Activated CD8-positive, alpha-beta memory T cell treated with anti-CD3 and anti-CD28 coated beads, Interleukin-2, amount 50 U/mL, for 24 hours (primary cell): Measurements from ENCODE around the gene AZU1.

Experiments
- DNase-seq: peaks from one replicate; pipeline ENCODE4 v3.0.0-alpha.2; 2020; ENCODE audit errors: extremely low read depth

The AZU1 gene

GRCh38 chr19:797528-798414, 29.9 kb upstream of the AZU1 start:
- DNase-seq = peak; percentile 63

DNA sequence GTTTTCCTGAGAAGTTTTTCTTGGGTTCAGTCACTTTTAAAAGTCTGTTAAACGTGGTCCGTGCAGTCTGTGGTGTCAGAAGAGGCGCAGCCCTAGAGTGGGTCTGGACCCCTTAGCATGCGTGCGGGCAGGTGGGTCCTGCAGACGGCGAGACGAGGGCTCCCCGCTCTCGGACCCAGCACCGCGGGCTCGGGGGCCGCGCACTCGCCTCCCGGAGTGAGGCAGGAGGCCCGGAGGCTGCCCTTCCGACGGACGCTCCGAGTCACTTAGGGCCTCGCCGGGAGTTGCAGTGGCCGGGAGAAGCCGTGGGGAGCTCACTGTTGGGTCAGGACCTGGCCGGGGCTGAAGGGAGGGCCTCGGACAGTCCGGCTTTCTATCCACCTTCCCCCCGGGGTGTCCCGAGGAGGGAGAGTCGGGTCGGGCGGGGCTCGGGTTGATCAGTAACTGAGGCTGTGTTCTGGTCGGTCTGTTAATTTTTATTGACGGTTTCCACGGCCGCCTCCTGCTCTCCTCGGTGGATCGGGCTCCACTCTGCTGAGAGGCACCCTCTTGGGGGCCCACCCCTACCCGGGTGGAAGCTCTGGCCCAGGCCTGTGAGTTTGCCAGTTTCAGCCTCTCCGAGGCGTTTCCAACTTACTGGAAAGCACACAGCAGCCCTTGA, 29.1 kb upstream of the AZU1 start:
- DNase-seq = no peak

DNA sequence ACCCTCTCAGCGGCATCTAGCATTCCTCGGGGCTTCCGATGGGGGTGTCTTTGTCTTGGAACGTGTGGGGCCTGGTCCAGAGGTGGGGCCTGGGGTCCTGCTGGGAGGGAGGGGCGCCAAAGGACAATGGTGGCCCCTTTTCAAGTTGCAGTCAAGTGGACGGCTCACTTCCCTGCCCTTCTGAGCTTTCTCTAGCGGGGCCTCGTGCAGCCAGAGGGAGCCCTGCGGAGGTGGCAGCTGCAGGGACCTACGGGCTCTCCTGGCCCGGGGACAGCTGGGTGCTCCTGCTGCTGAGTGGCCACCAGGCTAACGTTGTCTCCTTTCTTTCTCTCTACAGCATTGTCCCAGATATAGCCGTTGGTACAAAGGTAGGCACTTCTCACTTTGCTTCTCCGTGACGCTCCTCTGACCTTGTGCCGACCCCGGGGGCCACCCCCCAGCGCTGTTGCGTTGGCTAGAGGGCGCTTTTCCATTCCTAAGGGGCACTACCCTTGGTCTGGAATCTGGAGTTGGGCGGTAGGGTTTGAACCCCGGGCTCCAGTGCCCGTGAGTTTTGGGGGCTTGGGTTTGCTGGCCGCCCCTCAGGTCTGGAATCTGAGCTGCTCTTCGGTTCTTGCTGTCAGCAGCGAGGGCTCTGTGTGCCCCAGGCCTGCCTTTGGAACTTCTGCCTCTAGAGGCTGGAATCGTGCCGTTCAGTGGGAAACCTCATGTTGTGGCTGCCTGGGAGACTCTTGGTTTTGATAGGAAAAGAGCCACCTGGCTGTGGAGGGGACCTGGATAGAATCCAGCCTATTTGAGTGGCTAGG, 28.4 kb upstream of the AZU1 start:
- DNase-seq = no peak

- no peak for DNase-seq
These were observed 27.1 kb upstream of the AZU1 start for GRCh38 chr19:800360-801029.

DNA sequence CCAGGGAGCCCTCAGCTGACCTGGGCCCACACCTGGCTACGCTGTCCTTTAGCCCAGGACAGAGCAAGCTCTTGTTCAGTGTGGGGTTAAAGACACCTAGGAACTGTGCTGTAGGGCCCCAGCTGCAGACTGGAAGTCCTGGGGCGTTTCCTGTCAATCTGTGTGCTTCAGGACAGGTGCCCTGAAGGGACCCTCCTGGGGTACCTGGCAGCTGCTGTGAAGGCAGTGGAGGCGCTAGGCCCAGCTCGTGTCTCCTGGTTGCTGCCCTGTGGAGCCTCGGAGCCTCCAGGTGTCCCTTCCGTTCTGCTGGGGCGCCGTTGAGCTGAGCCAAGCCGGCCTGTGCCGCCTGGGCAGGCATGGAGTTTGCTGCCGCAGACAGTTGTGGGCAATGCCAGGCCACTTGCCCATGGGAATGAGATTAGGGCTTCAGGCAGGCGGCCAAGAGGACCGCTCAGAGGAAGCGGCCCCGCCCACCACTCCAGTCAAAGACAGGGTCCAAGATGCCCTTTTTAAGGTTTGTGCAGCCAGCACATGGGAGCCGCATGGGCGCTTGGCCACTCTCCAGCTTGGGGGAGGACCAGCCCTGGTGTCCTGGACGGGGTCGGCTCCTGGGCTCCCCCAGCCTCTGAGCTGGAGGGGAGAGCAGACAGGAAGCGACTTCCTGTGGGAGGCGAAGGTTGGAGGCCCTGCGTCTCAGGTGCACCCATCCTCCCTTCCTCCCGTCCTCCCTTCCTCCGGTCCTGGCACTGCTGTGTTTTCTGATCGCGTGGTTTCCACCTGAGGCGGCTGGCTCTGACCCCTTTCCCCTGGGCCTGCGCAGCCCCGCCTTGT, 26.4 kb upstream of the AZU1 start:
- DNase-seq = no peak

DNA sequence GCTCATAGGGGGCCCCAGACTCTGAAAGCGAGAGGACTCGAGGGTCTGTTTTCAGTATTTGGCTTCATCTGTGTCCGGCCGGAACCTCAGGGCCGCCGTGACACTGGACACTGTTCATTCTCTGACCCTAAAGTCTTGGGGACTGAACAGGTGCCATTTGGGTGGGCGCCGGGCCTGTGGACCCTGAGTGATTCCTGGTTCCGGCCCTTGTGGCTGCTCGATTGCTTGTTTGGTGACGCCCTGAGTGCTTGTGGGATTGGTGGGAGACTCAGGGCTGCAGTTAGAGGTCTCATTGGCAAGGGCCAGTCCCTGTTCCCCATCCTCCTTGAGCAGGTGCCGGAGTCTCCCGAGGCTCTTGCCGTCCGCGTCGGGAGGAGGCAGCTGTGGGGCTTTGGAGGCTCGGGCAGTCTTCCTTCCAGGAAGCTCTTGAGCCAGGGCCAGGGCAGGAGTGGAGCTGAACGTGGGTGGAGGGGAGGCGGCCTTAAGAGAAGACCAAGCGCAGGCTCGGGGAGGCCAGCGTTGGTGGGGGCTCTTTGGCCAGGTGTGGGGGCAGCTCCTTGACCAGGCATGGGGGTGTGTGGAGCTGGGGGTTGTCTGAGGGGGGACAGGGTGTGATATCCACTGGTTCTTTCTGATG, 25.7 kb upstream of the AZU1 start:
- DNase-seq = no peak

DNA sequence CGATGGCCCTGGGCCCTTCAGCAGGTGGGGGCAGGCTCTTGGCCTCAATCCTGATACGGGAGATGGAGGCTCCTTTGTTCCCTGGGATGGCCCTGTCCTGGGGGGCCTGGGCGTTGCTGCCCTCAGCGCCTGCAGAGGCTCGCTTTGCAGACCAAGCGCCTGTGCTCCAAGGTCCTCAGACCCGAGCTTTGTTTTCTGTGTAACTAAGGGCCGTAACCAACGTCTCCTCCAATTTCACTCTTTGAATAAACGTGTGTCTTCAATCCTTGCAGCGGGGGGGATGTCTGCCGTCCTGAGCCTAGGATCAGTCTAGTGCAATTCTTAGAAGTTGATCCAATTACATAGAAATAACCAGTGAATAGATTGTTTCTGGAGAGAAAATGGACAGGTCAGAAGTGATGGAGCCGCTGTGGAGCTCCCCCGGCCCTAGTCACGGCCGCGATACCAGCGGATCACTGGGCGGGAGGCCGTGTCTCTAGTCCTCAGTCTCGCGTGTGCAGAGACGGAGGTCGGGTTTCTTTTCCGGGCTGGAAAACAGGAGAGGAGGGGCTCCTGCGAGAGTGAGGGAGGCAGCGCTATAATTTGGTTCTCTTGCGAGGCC, 25.0 kb upstream of the AZU1 start:
- no peak for DNase-seq

DNA sequence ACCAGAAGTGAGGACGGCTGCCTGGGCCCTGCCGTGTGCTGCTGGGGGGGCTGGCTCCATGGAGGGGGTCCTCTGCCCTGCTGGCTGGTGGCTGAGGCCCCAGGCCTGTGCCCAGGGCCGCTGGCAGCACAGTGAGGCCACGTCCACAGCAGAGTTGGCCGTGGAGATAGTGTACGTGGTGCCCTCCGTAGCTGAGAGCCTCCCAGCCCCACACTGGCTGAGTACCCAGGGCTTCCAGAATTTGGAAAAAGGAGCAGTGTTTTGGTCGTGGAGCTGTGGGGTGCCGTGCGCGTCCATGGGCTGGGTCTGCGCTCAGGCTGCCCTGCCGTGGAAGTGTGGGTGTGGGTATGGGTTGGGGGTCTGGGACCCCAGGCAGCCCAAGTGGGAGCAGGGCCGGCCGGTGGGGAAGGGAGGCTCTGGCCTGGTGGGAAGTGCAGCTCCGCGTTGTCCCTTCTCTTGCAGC, 24.5 kb upstream of the AZU1 start:
- DNase-seq = no peak

- no peak for DNase-seq
These were observed 23.8 kb upstream of the AZU1 start for GRCh38 chr19:803686-804418.

GRCh38 chr19:804419-805165, 23.0 kb upstream of the AZU1 start:
- no peak for DNase-seq

DNA sequence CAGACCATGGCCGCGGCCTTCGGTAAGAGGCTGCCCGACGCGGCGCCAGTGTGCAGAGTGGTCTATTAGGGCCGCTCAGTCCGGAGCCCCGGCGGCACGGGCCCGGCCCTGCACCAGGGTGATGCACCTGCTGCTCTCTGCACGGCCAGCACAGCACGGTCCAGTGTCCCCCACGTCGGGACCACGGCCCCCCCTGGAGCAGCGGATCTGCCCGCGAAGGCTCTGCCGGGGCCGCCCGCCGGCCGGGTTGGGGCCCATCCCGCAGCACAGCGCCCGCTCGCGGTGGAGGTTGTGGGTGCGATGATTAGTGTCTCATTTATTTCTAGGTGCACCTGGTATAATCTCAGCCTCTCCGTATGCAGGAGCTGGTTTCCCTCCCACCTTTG, 22.5 kb upstream of the AZU1 start:
- no peak for DNase-seq

- DNase-seq = no peak
These were observed 21.8 kb upstream of the AZU1 start for GRCh38 chr19:805600-806550.

DNA sequence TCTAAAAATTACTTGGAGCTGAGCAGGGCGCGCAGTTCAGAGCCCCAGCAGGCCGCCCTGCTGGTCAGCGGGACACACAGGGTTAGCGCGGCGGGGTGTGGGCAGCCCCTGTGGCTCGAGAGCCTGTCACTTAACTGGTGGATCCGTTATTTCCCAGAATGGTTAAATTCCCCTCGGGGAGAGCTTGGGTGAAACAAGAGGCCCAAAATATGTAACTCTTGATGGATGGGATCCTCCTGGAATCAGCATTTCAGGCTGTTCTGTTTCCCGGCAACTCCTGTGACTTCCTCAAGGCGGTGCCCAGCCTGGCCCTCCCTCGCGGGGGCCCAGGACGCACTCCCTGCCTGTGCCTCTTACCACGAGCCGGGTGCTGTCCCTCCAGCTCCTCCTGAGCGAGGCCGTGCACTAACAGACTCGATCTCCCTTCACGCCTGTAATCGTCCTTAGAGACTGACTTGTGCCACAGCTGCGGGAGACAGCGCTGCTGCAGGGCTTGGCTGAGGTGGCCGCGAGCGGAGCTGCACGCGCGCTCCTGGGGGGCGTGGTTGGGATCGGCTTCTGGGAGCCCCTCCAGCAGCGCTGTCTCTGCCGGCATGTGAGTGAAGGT, 20.7 kb upstream of the AZU1 start:
- no peak for DNase-seq

DNA sequence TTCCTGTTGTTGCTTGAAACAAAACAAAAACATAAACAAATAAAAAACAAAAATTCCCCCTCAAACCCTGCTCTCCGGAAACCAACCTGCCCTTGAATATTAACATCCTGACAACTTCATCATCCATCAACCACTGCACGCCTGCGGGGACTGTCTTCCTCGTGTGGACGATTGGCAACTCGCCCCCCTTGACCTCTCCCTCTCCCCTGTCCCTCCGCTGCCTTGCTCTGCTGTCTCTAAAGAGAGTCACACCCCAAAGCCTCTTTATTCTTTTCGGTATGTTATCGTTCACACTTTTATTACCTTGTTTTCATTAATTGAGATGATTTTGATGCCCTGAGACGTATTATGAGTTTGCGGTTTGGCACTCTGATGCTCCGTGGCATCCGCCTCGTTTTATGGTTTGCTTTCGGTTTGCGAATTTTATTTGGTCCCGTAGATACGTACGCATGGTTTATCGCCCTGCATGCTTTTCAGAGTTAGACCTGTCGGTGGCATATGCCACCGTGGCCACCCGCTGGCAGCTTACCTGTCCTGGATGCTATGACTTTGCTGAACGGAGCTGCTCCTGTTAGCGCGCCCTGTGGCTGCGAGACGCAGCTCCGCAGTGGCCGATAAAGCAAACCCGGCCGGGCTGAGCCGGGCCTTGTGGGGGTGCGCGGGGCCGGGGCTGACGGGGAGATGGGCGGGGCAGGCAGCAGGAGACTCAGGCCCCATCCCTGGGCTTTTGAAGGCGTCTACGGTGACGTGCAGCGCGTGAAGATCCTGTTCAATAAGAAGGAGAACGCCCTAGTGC, 19.8 kb upstream of the AZU1 start:
- DNase-seq = no peak

DNA sequence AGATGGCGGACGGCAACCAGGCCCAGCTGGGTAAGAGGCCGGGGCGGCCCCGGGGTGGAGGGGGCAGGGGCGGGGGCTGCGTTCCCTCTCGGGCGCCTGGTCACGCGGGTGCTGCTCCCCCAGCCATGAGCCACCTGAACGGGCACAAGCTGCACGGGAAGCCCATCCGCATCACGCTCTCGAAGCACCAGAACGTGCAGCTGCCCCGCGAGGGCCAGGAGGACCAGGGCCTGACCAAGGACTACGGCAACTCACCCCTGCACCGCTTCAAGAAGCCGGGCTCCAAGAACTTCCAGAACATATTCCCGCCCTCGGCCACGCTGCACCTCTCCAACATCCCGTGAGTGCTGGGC, 19.2 kb upstream of the AZU1 start:
- DNase-seq = no peak
